Pancreas (tissue), 10 donors: ENCODE measurements around the gene RAB1B. TPM values are rescaled to one million over a fixed set of nuclear protein-coding genes. Genes with fewer than 3 reads are reported as not detected.

Source experiments
- ATAC-seq, 4 donors: fragments of 200-7000 bp; cut with Tn5 transposase; one replicate each; pipeline versions ENCODE4 v1.8.0 to v1.9.1; 2020; ENCODE audit warnings: mild to moderate bottlenecking in 4 of 4, moderate library complexity in 4 of 4
- DNase-seq, 6 donors: peaks; one replicate each; pipeline ENCODE4 v3.0.0-alpha.2; 2020
- FAIRE-seq: peaks from 2 replicates; lab custom pipeline; 2012; peaks lifted over from hg19 to GRCh38; lab: Jason Lieb, UNC
- H3K27ac ChIP-seq, 4 donors: fragments of 200-600 bp; sonication (generic); 1 replicate in 3 of 4; 2 replicates in 1 of 4; pipeline versions ENCODE4 v1.5.0 to v1.8.0; 2020
- H3K27me3 ChIP-seq, 4 donors: fragments of 200-600 bp; one replicate each; pipeline ENCODE4 v1.8.0; 2021
- H3K36me3 ChIP-seq, 3 donors: fragments of 200-600 bp; sonication (generic) in 1 of 3; one replicate each; pipeline versions ENCODE4 v1.5.0 to v1.8.0; 2020 to 2021
- H3K4me1 ChIP-seq, 3 donors: fragments of 200-600 bp; one replicate each; pipeline ENCODE4 v1.8.0; 2021
- H3K4me3 ChIP-seq, 4 donors: fragments of 200-600 bp; sonication (generic) in 2 of 4; one replicate each; pipeline versions ENCODE4 v1.5.0 to v1.8.0; 2020 to 2021
- H3K9me3 ChIP-seq, 4 donors: fragments of 200-600 bp; one replicate each; pipeline ENCODE4 v1.8.0; 2021
- whole genome bisulfite sequencing, 2 donors: extraction: QIAGEN DNeasy Blood & Tissue Kit; methylation state at CpG; one replicate each; pipeline ENCODE4 v1.1.7; 2013; 5-methylcytosine and 5-hydroxymethylcytosine counted together
- intact Hi-C, 3 donors: fragments of 100-400 bp; cut with DNase I; formaldehyde crosslinking; loops; one replicate each; pipeline versions ENCODE4 v1.11.1 to v1.14.2; 2022
- polyA plus RNA-seq, 2 donors: library from polyadenylated mRNA; stranded (reverse); fragments of 200-250 nt; gene quantifications; one replicate each; pipeline ENCODE4 v1.2.3, GENCODE V29; 2013
- total RNA-seq, 6 donors: library from RNA; stranded (reverse); fragmentation: NEBNext Ultra II Directional in 4 of 6; extraction: Animal tissue kit (Norgen Biotek cat#: 25700) in 4 of 6; gene quantifications; one replicate each; pipeline versions ENCODE4 v1.2.1 to v1.2.4, GENCODE V29; 2021 to 2023
- TF ChIP-seq, protein P1 (sequence below), 4 donors: fragments of 200-600 bp; sonication (generic) in 3 of 4; IDR thresholded peaks; one replicate each; pipeline versions ENCODE4 v1.5.0 to v1.8.0; 2021; ENCODE audit warnings: antibody characterized with exemption in 4 of 4
- donor health status: healthy with polysubstance abuse.
- donor health status: DM: no; HTN: no; CAD: no; lungs with moderate emphysema.
- donor health status: DM: no; HTN: no; CAD: no.
- donor health status: control.
- donor health status: control.
- donor health status: Bipolar disorder and iron deficiency.
- donor health status: DM: yes; HTN: yes; CAD: no.
- donor health status: DM: no; HTN: no; CAD: no.
- donor health status: DM: no; HTN: no; CAD: no.
- donor health status: DM: yes; HTN: yes; CAD: no.

The RAB1B gene
- total and polyA plus RNA-seq, 8 donors, result 36.8 to 96.2 (median 55.1) TPM

DNA sequence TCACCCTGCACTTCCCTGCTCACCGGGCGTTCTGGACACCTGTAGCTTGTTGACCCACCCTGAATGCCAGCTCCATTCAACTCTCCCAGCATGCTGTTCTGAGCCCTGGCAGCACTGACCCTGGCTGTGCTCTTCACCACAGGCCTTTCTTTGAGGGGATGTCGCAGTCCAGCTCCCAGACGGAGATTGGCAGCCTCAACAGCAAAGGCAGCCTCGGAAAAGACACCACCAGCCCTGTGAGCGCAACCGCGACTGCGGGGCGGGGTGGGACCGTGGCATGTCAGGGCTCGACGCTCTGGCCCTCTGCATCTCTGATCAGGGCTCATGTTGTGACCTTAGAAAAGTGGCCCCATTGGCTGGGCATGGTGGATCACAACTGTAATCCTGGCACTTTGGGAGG, 47.4 kb upstream of the RAB1B start:
- H3K4me3 ChIP-seq, result no peak overlapping the region
- no peaks in the 10 kb centered on the region for H3K9me3 ChIP-seq
- peaks cover 0 to 15% (median 10%) of the 10 kb centered on the region in 3 donors for H3K36me3 ChIP-seq
- no peak overlapping the region for H3K27ac ChIP-seq
- no peaks in the 10 kb centered on the region for H3K4me1 ChIP-seq
- H3K27me3 ChIP-seq, result no peaks in the 10 kb centered on the region
- TF ChIP-seq, protein P1, sequence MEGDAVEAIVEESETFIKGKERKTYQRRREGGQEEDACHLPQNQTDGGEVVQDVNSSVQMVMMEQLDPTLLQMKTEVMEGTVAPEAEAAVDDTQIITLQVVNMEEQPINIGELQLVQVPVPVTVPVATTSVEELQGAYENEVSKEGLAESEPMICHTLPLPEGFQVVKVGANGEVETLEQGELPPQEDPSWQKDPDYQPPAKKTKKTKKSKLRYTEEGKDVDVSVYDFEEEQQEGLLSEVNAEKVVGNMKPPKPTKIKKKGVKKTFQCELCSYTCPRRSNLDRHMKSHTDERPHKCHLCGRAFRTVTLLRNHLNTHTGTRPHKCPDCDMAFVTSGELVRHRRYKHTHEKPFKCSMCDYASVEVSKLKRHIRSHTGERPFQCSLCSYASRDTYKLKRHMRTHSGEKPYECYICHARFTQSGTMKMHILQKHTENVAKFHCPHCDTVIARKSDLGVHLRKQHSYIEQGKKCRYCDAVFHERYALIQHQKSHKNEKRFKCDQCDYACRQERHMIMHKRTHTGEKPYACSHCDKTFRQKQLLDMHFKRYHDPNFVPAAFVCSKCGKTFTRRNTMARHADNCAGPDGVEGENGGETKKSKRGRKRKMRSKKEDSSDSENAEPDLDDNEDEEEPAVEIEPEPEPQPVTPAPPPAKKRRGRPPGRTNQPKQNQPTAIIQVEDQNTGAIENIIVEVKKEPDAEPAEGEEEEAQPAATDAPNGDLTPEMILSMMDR (IDR thresholded peaks at IDR 0.05), result no peak
- FAIRE-seq, result no peak
- no peak for ATAC-seq
- WGBS, 2 donors, result 91 to 95% methylated on average over 13 of the region's 13 CpGs
- intact Hi-C loops, result loop anchor here in 1 of 3 donors (10.0 kb wide), 1 partner anchor 64 kb away; the partner anchor contains the start of gene YIF1A
- peak in 1 of 6 donors; percentile 44 for DNase-seq

DNA sequence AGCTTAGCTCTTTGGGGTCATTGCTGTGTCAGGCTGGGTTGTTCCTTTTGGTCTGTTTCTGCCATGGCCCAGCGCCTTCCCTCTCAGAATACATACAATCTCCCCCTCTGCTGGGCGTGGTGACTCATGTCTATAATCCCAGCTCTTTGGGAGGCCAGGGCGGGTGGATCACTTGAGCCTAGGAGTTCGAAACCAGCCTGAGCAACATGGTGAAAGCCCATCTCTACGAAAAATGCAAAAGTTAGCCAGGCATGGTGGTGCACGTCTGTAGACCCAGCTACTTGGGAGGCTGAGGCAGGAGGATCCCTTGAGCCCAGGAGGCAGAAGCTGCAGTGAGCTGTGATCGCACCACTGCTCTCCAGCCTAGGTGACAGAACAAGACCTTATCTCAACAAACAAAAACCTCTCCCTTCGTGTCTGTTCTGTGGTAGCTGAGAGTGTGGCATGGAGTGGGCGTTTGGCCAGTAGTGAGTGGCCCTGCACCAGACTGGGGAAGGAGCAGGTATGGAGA, 46.7 kb upstream of the RAB1B start:
- Histone ChIP-seq H3K27me3 (no peaks in the 10 kb centered on the region), H3K27ac (peak overlapping the region in 2 of 4 donors; percentile 51 to 70), H3K4me3 (no peak overlapping the region), H3K9me3 (no peaks in the 10 kb centered on the region), H3K4me1 (no peaks in the 10 kb centered on the region), H3K36me3 (peaks cover 0 to 7% (median 2%) of the 10 kb centered on the region in 3 donors)
- FAIRE-seq (no peak), DNase-seq (peak in 1 of 6 donors; percentile 49), ATAC-seq (peak in 2 of 4 donors; percentile 2 to 7)
- TF ChIP-seq, protein P1 (IDR thresholded peaks at IDR 0.05), result no peak
- WGBS, 2 donors, result 75 to 81% methylated on average over 9 of the region's 9 CpGs
- intact Hi-C loops, result loop anchor here in 1 of 3 donors (10.0 kb wide), 1 partner anchor 63 kb away; the partner anchor contains the start of gene YIF1A

DNA sequence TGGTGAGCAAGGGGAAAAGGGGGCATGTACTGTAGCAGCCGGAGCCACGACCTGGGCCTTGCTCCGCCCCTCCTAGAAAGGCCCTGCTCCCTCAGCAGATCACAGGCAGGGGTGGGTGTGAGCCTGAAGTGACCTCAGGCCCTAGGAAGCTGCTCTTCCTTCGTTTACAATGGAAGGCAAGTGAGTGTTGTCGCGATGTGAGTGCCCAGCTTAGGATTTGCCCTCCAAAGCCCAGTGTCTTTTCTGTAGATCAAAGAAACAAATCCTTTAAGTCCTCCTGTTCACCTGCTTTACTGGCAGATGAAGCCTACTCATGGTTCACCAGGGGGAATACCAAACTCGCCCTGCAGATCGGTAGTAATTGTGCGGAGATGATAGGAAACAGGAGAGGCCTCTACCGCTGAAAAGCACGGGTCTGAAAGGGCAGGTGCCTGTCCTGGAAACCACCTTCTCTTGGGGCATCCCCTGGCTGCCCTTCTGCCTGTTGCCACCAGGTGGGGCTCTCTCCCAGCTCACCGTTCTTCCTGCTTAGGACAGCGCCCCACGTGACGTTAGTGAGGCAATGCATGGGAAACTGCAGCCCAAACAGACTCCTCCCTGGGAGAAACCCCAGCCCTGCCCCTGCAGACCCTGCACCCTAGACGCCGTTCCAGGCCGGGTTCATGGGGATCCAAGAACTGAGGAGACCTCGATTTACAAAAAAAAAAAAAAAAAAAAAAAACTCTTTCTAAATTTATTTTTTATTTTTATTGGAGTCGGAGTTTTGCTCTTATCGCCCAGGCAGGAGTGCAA, 45.9 kb upstream of the RAB1B start:
- TF ChIP-seq, protein P1 (IDR thresholded peaks at IDR 0.05), result peak; percentile 97 to 99 (median 98)
- no peaks in the 10 kb centered on the region for H3K9me3 ChIP-seq
- DNase-seq, result peak; percentile 83 to 94 (median 89)
- H3K27ac ChIP-seq, result peak overlapping the region in 2 of 4 donors; percentile 51 to 70
- no peak for FAIRE-seq
- peak; percentile 93 to 99 (median 98) for ATAC-seq
- no peaks in the 10 kb centered on the region for H3K4me1 ChIP-seq
- H3K4me3 ChIP-seq, result no peak overlapping the region
- intact Hi-C loops, result loop anchor here in 1 of 3 donors (10.0 kb wide), 1 partner anchor 62 kb away; the partner anchor contains the start of gene YIF1A
- no peaks in the 10 kb centered on the region for H3K27me3 ChIP-seq
- WGBS, 2 donors, result 23% methylated on average over 21 of the region's 21 CpGs
- H3K36me3 ChIP-seq, result no peaks in the 10 kb centered on the region

DNA sequence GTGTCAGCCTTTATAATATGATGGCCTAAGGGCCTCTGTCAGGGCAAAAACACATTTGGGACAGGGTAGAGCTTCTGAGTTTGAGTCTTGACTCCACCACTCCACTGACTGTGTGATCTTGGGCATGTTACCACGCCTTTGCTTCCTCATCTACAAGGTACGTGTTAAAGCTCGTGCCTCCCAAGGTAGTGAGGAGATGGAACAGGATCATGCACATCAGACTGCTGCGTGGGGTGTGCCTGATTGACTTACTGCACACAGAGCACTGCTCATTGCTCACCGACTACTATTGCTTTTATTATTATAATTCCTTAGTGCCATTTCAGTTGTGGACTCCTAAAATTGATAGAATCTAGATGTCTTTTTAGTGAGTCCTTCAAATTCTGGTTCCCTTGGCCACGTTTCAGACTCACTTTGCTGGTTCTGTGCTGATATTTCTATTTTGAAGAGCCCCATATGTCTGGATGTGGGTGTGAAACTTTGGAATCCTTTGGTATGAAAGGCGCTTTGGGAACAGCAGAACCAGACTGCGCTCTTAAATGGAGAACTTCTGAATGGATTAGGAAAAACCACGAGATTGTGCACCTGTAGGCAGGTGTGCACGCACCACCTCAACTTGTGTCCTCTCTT, 44.1 kb upstream of the RAB1B start:
- no peaks in the 10 kb centered on the region for H3K4me1 ChIP-seq
- H3K27me3 ChIP-seq, result no peaks in the 10 kb centered on the region
- intact Hi-C loops, result loop anchor here in 1 of 3 donors (10.0 kb wide), 1 partner anchor 60 kb away; the partner anchor contains the start of gene YIF1A
- DNase-seq, result no peak
- 71 to 76% methylated on average over 10 of the region's 10 CpGs for WGBS, 2 donors
- TF ChIP-seq, protein P1 (IDR thresholded peaks at IDR 0.05), result no peak
- no peak overlapping the region for H3K27ac ChIP-seq
- FAIRE-seq, result no peak
- H3K36me3 ChIP-seq, result no peaks in the 10 kb centered on the region
- no peak overlapping the region for H3K4me3 ChIP-seq
- ATAC-seq, result no peak
- no peaks in the 10 kb centered on the region for H3K9me3 ChIP-seq
